K562 (cell line): ENCODE data around the gene SLC43A1. TPM values are rescaled to one million over a fixed set of nuclear protein-coding genes. Genes with fewer than 3 reads are reported as not detected.
A peak's percentile ranks its signal among the peaks of the same experiment; 100 is the strongest.

Source experiments
- C11orf30 ChIP-seq: fragments of 450-650 bp; IDR thresholded peaks from 2 replicates; pipeline ENCODE4 v1.6.1; 2016; ENCODE audit warnings: low read depth, mild to moderate bottlenecking
- CEBPG ChIP-seq, 3 experiments: fragments of 200-800 bp in 1 of 3; sonication (Bioruptor generic) in 1 of 3; sonication (generic) in 1 of 3; formaldehyde crosslinking in 1 of 3; IDR thresholded peaks in 2 of 3; conservative IDR thresholded peaks in 1 of 3; 2 replicates each; pipeline versions ENCODE4 v1.6.1 to v1.8.0; 2016 to 2022; ENCODE audit warnings: missing compliant biosample characterization in 2 of 3, missing genetic modification characterization in 2 of 3, mild to moderate bottlenecking in 1 of 3, missing genetic modification reagents in 1 of 3
- HDAC2 ChIP-seq: fragments of 450-650 bp; IDR thresholded peaks from 2 replicates; pipeline ENCODE4 v1.6.1; 2016; ENCODE audit warnings: mild to moderate bottlenecking
- HNRNPLL ChIP-seq: fragments of 200-400 bp; formaldehyde crosslinking; IDR thresholded peaks from 2 replicates; pipeline ENCODE4 v1.6.1; 2017; ENCODE audit warnings: low read length, low read depth, mild to moderate bottlenecking; ENCODE audit not compliant: poor library complexity, severe bottlenecking
- MED1 ChIP-seq: sonication (generic); formaldehyde crosslinking; IDR thresholded peaks from 2 replicates; pipeline ENCODE4 v1.8.1; 2023; ENCODE audit warnings: missing genetic modification reagents, borderline replicate concordance
- MTA1 ChIP-seq: fragments of 450-650 bp; IDR thresholded peaks from 2 replicates; pipeline ENCODE4 v1.6.1; 2017; ENCODE audit warnings: borderline replicate concordance
- NR1H2 ChIP-seq: sonication (generic); formaldehyde crosslinking; IDR thresholded peaks from 2 replicates; pipeline ENCODE4 v1.4.0; 2020; ENCODE audit warnings: mild to moderate bottlenecking, missing genetic modification reagents
- POLR2B ChIP-seq: fragments of 450-650 bp; IDR thresholded peaks from 2 replicates; pipeline ENCODE4 v1.6.1; 2018; ENCODE audit warnings: low read depth; ENCODE audit not compliant: partially characterized antibody
- SMARCA5 ChIP-seq: fragments of 450-650 bp; IDR thresholded peaks from 2 replicates; pipeline ENCODE4 v1.6.1; 2016
- ZC3H4 ChIP-seq: sonication (generic); formaldehyde crosslinking; IDR thresholded peaks from 2 replicates; pipeline ENCODE4 v1.9.0; 2021; ENCODE audit warnings: missing genetic modification reagents, borderline replicate concordance
- ZNF197 ChIP-seq: fragments of 200-800 bp; sonication (Bioruptor generic); IDR thresholded peaks from 2 replicates; pipeline ENCODE4 v1.6.1; 2016; ENCODE audit warnings: low read depth, missing genetic modification characterization, missing compliant biosample characterization
- ZNF224 ChIP-seq: sonication (generic); formaldehyde crosslinking; IDR thresholded peaks from 2 replicates; pipeline ENCODE4 v1.8.0; 2022; ENCODE audit warnings: mild to moderate bottlenecking, missing genetic modification reagents
- ZNF695 ChIP-seq: fragments of 450-650 bp; formaldehyde crosslinking; IDR thresholded peaks from 2 replicates; pipeline ENCODE4 v1.4.0; 2020; ENCODE audit warnings: mild to moderate bottlenecking, moderate library complexity
- polyA plus RNA-seq, 8 experiments: library from polyadenylated mRNA; depleted of rRNA in 4 of 8; stranded (reverse) in 5 of 8; unstranded in 3 of 8; fragments of >200 nt; fragmentation: Nextera tagmentation in 2 of 8; fragmentation: Illumina TruSeq in 1 of 8; extraction: Ambion mirVana in 2 of 8; extraction: Trizol in 1 of 8; gene quantifications; 2 replicates each; pipeline versions ENCODE4 v1.2.1 to v1.2.3, GENCODE V29; 2011 to 2014; ENCODE audit warnings: inconsistent platforms in 1 of 8, missing spikeins in 1 of 8
- total RNA-seq, 7 experiments: library from RNA; depleted of rRNA in 6 of 7; stranded (reverse); fragments of >200 nt in 6 of 7; fragmentation: Illumina TruSeq in 2 of 7; extraction: Trizol in 2 of 7; gene quantifications; 2 replicates each; pipeline versions ENCODE4 v1.2.1 to v1.2.3, GENCODE V29; 2011 to 2021; ENCODE audit warnings: low replicate concordance in 1 of 7
- TF ChIP-seq, protein P1 (sequence below), 2 experiments: fragments of 450-650 bp; formaldehyde crosslinking in 1 of 2; IDR thresholded peaks; 2 replicates each; pipeline versions ENCODE4 v1.4.0 to v1.6.1; 2014 to 2020; ENCODE audit warnings: mild to moderate bottlenecking in 2 of 2, borderline replicate concordance in 1 of 2, low read depth in 1 of 2
- TF ChIP-seq, protein P2 (sequence below): sonication (generic); formaldehyde crosslinking; IDR thresholded peaks from 2 replicates; pipeline ENCODE4 v1.8.0; 2022; ENCODE audit warnings: missing genetic modification reagents, mild to moderate bottlenecking, moderate library complexity, borderline replicate concordance
- TF ChIP-seq, protein P3 (sequence below): sonication (generic); formaldehyde crosslinking; IDR thresholded peaks from 2 replicates; pipeline ENCODE4 v1.8.1; 2023; ENCODE audit warnings: mild to moderate bottlenecking, missing genetic modification reagents

The SLC43A1 gene
- total and polyA plus RNA-seq, 9 of the 15 experiments (the other 6 are each of a cell fraction or from before 2014, with no cell fraction given), result 2.6 to 41.8 (median 24.6) TPM

DNA sequence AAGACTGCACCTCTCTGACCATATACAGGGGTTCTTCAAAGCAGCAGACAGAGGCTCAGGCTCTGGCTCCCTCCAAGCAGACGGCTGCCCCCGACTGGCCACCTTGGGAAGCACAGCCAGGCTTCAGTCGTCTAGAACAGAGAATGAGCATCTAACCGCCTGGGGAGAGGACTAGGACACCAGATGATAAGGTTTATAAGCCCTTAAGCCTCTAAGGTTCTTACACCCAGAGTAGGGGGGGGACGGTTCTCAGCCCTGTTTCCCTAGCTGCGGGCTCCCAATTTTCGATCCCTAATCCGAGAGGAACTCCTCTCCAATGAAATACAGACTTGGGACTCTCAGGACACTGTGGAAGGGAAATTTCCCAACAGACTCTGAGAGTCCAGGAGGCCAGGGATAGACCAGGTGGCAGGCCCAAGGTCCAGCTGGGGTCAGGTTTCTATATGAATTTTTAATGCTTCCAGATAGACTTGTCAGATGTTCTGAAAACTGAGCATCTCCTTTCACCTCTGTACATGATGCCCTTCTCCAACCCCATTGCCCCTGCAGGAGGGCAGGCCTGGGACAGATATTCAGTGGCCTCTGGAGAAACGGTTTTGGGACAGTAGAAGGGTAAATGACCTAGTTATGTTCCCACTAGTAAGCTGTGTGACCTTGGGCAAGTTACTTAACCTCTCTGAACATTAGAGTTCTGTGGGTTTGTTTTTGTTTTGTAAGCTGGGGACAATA is 34.9 kb downstream of the SLC43A1 start (continued):
- TF ChIP-seq ZNF224 (CRISPR knock-in tag), result no peak
- TF ChIP-seq, protein P1, sequence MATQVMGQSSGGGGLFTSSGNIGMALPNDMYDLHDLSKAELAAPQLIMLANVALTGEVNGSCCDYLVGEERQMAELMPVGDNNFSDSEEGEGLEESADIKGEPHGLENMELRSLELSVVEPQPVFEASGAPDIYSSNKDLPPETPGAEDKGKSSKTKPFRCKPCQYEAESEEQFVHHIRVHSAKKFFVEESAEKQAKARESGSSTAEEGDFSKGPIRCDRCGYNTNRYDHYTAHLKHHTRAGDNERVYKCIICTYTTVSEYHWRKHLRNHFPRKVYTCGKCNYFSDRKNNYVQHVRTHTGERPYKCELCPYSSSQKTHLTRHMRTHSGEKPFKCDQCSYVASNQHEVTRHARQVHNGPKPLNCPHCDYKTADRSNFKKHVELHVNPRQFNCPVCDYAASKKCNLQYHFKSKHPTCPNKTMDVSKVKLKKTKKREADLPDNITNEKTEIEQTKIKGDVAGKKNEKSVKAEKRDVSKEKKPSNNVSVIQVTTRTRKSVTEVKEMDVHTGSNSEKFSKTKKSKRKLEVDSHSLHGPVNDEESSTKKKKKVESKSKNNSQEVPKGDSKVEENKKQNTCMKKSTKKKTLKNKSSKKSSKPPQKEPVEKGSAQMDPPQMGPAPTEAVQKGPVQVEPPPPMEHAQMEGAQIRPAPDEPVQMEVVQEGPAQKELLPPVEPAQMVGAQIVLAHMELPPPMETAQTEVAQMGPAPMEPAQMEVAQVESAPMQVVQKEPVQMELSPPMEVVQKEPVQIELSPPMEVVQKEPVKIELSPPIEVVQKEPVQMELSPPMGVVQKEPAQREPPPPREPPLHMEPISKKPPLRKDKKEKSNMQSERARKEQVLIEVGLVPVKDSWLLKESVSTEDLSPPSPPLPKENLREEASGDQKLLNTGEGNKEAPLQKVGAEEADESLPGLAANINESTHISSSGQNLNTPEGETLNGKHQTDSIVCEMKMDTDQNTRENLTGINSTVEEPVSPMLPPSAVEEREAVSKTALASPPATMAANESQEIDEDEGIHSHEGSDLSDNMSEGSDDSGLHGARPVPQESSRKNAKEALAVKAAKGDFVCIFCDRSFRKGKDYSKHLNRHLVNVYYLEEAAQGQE (IDR thresholded peaks at IDR 0.05; ENCODE audit: borderline replicate concordance), result peak; percentile 64
- TF ChIP-seq, protein P1 (CRISPR knock-in tag; IDR thresholded peaks at IDR 0.05; ENCODE audit: low read depth), result no peak
- TF ChIP-seq NR1H2 (CRISPR knock-in tag), result 0 out of 2 replicates have a peak, but pooled peaks have one; percentile 34
- no peak for TF ChIP-seq ZC3H4 (CRISPR knock-in tag)
- peak; percentile 74; the same call in 1 of the 2 replicates for TF ChIP-seq HDAC2
- TF ChIP-seq, protein P2, sequence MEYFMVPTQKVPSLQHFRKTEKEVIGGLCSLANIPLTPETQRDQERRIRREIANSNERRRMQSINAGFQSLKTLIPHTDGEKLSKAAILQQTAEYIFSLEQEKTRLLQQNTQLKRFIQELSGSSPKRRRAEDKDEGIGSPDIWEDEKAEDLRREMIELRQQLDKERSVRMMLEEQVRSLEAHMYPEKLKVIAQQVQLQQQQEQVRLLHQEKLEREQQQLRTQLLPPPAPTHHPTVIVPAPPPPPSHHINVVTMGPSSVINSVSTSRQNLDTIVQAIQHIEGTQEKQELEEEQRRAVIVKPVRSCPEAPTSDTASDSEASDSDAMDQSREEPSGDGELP (CRISPR knock-in tag), result peak; percentile 65; the same call in 1 of the 2 replicates
- no peak for TF ChIP-seq POLR2B
- no peak for TF ChIP-seq MED1
- TF ChIP-seq MTA1, result no peak
- TF ChIP-seq, protein P3, sequence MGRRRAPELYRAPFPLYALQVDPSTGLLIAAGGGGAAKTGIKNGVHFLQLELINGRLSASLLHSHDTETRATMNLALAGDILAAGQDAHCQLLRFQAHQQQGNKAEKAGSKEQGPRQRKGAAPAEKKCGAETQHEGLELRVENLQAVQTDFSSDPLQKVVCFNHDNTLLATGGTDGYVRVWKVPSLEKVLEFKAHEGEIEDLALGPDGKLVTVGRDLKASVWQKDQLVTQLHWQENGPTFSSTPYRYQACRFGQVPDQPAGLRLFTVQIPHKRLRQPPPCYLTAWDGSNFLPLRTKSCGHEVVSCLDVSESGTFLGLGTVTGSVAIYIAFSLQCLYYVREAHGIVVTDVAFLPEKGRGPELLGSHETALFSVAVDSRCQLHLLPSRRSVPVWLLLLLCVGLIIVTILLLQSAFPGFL (CRISPR knock-in tag), result no peak
- no peak for TF ChIP-seq ZNF197 (CRISPR knock-in tag)
- peak; percentile 85 for TF ChIP-seq SMARCA5
- TF ChIP-seq CEBPG (CRISPR knock-in tag; IDR thresholded peaks at IDR 0.05), result no peak
- no peak for TF ChIP-seq CEBPG (tag; conservative IDR thresholded peaks at IDR 0.05 in 1 of 2, IDR thresholded peaks at IDR 0.05 in 1 of 2)
- TF ChIP-seq C11orf30, result no peak
- TF ChIP-seq HNRNPLL, result no peak
- no peak for TF ChIP-seq ZNF695
